GM12878 (cell line): ENCODE data around the gene C16orf96. TPM values are rescaled to one million over a fixed set of nuclear protein-coding genes. Genes with fewer than 3 reads are reported as not detected.

Experiments used
- ATAC-seq: fragments of 200-7000 bp; cut with Tn5 transposase; 3 replicates; pipeline ENCODE4 v1.9.1; 2020; ENCODE audit warnings: mild to moderate bottlenecking, moderate library complexity
- BruUV-seq: library from RNA; stranded (reverse); fragments of 400-500 nt; replicated peaks from 2 replicates; lab custom pipeline; 2021; lab: Mats Ljungman, UMichigan
- CTCF ChIA-PET: fragments of 300-600 bp; sonication (Branson Sonifier 250); formaldehyde crosslinking; extraction: SDS; loops from one replicate; lab custom pipeline; 2021; ENCODE audit warnings: inconsistent platforms; lab: Yijun Ruan, JAX
- POLR2A ChIA-PET: fragments of 350-600 bp; formaldehyde crosslinking; extraction: SDS; loops from one replicate; lab custom pipeline; 2021; ENCODE audit warnings: inconsistent platforms; lab: Charles Lee
- RAD21 ChIA-PET: fragments of 300-600 bp; sonication (Branson Sonifier 250); formaldehyde crosslinking; loops from one replicate; lab custom pipeline; 2023; ENCODE audit warnings: antibody characterized with exemption; ENCODE audit not compliant: unreplicated experiment; lab: Charles Lee
- SMC1A ChIA-PET: fragments of 300-600 bp; sonication (Branson Sonifier 250); formaldehyde crosslinking; loops from one replicate; lab custom pipeline; 2023; ENCODE audit not compliant: unreplicated experiment, uncharacterized antibody; lab: Charles Lee
- DNase-seq: peaks from one replicate; pipeline ENCODE4 v3.0.0-alpha.2; 2011; ENCODE audit warnings: low read depth, low spot score
- FAIRE-seq: peaks from 3 replicates; lab custom pipeline; 2011; peaks lifted over from hg19 to GRCh38; lab: Jason Lieb, UNC
- H2AFZ ChIP-seq: 2 replicates; pipeline ENCODE4 v1.6.0; 2011; ENCODE audit warnings: low read depth, low read length, control low read depth; ENCODE audit not compliant: control insufficient read depth
- H3K27ac ChIP-seq: 2 replicates; pipeline ENCODE4 v1.5.1; 2011; ENCODE audit warnings: control low read depth; ENCODE audit not compliant: control insufficient read depth, insufficient read depth
- H3K27me3 ChIP-seq, 2 experiments: replicated peaks in 1 of 2; 2 replicates each; pipeline versions ENCODE4 v1.6.0 to v1.6.1; 2011; ENCODE audit warnings: low read length in 1 of 2; ENCODE audit not compliant: control insufficient read depth in 2 of 2, insufficient read depth in 2 of 2
- H3K36me3 ChIP-seq, 2 experiments: 2 replicates each; pipeline ENCODE4 v1.5.1; 2011; ENCODE audit warnings: low read length in 1 of 2; ENCODE audit not compliant: control insufficient read depth in 2 of 2, insufficient read depth in 2 of 2
- H3K4me1 ChIP-seq: 2 replicates; pipeline ENCODE4 v1.6.1; 2011; ENCODE audit warnings: mild to moderate bottlenecking, low read length, moderate library complexity, mixed read lengths; ENCODE audit not compliant: control insufficient read depth, insufficient read depth
- H3K4me2 ChIP-seq: 2 replicates; pipeline ENCODE4 v1.6.0; 2011; ENCODE audit warnings: control low read depth; ENCODE audit not compliant: control insufficient read depth, insufficient read depth
- H3K4me3 ChIP-seq: fragments of 200-600 bp; sonication (generic); 2 replicates; pipeline ENCODE4 v1.5.1; 2016
- H3K79me2 ChIP-seq: 2 replicates; pipeline ENCODE4 v1.6.0; 2011; ENCODE audit warnings: low read length; ENCODE audit not compliant: control insufficient read depth, insufficient read depth
- H3K9ac ChIP-seq: 2 replicates; pipeline ENCODE4 v1.8.0; 2011; ENCODE audit warnings: low read length, control low read depth, mixed read lengths; ENCODE audit not compliant: control insufficient read depth, insufficient read depth
- H3K9me3 ChIP-seq: replicated peaks from 3 replicates; pipeline ENCODE4 v1.5.1; 2011; ENCODE audit warnings: mild to moderate bottlenecking, low read length; ENCODE audit not compliant: control insufficient read depth, insufficient read depth
- H4K20me1 ChIP-seq: 2 replicates; pipeline ENCODE4 v1.6.0; 2011; ENCODE audit not compliant: control insufficient read depth, insufficient read depth
- CHD1 ChIP-seq: IDR thresholded peaks from 2 replicates; pipeline ENCODE4 v1.6.1; 2012; ENCODE audit warnings: low read depth, low read length, improper control_type of control experiment
- DPF2 ChIP-seq: fragments of 450-650 bp; IDR thresholded peaks from 2 replicates; pipeline ENCODE4 v1.6.1; 2017; ENCODE audit warnings: mild to moderate bottlenecking
- ESRRA ChIP-seq: IDR thresholded peaks from 2 replicates; pipeline ENCODE4 v1.6.1; 2012; ENCODE audit warnings: mild to moderate bottlenecking, low read length, improper control_type of control experiment
- GATAD2B ChIP-seq: fragments of 450-650 bp; conservative IDR thresholded peaks from 2 replicates; pipeline ENCODE4 v1.6.1; 2017; ENCODE audit warnings: low read depth, mild to moderate bottlenecking, moderate library complexity
- IKZF1 ChIP-seq: fragments of 450-650 bp; conservative IDR thresholded peaks from 2 replicates; pipeline ENCODE4 v1.6.1; 2017; ENCODE audit warnings: antibody characterized with exemption, mild to moderate bottlenecking
- NR2F1 ChIP-seq: fragments of 450-650 bp; conservative IDR thresholded peaks from 2 replicates; pipeline ENCODE4 v1.6.1; 2017; ENCODE audit warnings: mild to moderate bottlenecking
- SMAD1 ChIP-seq: fragments of 450-650 bp; IDR thresholded peaks from 2 replicates; pipeline ENCODE4 v1.6.1; 2018; ENCODE audit warnings: mild to moderate bottlenecking, low read depth; ENCODE audit not compliant: partially characterized antibody
- WGBS: methylation state at CpG from one replicate; pipeline ENCODE4 v1.1.6; 2016; ENCODE audit warnings: low lambda C conversion rate; ENCODE audit not compliant: insufficient replicate concordance, insufficient coverage; ENCODE audit errors: missing lambda C conversion rate; 5-methylcytosine and 5-hydroxymethylcytosine counted together
- in situ Hi-C: fragments of 300-500 bp; cut with MboI; formaldehyde crosslinking; loops from 9 replicates; pipeline ENCODE4 v1.14.3; 2018; ENCODE audit warnings: mixed read lengths
- intact Hi-C: fragments of 100-400 bp; cut with micrococcal nuclease; formaldehyde crosslinking; loops from one replicate; pipeline ENCODE4 v1.14.2; 2022; ENCODE audit not compliant: unreplicated experiment
- polyA plus RNA-seq, 11 experiments: library from polyadenylated mRNA; depleted of rRNA in 4 of 11; unstranded in 6 of 11; stranded (reverse) in 5 of 11; fragments of >200 nt; fragmentation: Nextera tagmentation in 4 of 11; fragmentation: Illumina TruSeq in 1 of 11; extraction: Ambion mirVana in 4 of 11; extraction: Trizol in 1 of 11; gene quantifications; 1 replicate in 1 of 11; 2 replicates in 10 of 11; pipeline versions ENCODE4 v1.2.1 to v1.2.3, GENCODE V29; 2011 to 2016; ENCODE audit warnings: inconsistent platforms in 2 of 11, missing spikeins in 2 of 11, low read depth in 1 of 11
- total RNA-seq, 4 experiments: library from RNA; depleted of rRNA in 3 of 4; stranded (reverse); fragments of >200 nt in 3 of 4; fragmentation: Illumina TruSeq in 1 of 4; extraction: Trizol in 1 of 4; gene quantifications; 2 replicates each; pipeline versions ENCODE4 v1.2.1 to v1.2.3, GENCODE V29; 2013 to 2021
- TF ChIP-seq, protein P1 (sequence below): fragments of 450-650 bp; conservative IDR thresholded peaks from 2 replicates; pipeline ENCODE4 v1.6.1; 2017; ENCODE audit warnings: mild to moderate bottlenecking, moderate library complexity
- TF ChIP-seq, protein P2 (sequence below): fragments of 450-650 bp; IDR thresholded peaks from 2 replicates; pipeline ENCODE4 v1.6.1; 2017; ENCODE audit warnings: low read depth, mild to moderate bottlenecking, moderate library complexity

The C16orf96 gene
- total and polyA plus RNA-seq, 10 of the 15 experiments (the other 5 are each of a cell fraction or from before 2014, with no cell fraction given): 0.01 to 0.08 (median 0.01) TPM; not detected in 7

DNA sequence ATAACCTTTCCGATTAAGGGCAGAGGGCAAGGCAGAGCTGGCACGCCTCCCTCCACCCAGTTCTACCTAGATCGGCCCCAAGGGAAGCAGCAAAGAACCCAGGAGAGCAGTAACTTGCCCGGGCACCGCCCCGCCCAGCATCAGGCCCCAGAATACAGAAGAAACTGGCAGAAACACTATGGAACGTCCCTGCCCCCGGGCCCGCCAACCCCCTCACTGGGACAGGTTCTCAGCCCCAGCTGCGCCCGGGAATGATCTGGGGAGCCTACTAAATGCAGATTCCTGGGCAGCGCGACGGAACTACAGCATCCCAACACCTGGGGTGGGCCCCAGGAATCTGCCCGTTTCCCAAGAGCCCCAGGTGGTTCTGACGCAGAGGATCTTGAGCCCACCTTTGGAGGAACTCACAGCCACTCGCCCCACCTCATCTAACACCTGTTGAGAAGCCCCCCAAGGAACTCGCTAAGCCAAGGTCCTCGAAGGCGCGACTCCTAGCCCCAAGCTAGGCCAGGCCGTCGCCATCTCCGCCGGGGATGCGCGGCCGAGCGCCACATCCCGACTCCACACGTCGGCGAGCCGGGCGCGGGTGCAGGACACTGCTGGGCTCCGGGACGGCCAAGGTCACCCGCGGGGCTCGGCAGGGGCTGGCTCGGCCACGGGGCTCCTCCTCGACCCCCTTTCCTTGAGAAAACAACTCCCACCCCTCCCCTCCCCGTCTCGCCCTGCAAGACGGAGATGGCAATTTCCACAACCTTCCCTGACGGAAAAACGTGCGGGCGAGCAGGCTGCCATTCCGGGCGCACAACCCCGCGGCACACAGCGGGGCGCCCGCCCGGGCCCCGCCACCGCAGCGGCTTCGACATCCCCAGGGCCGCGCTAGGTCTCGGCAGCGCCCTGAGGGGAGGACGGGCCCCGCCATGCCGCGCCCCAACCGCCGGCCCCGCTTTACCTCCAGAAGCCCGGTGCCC is 18.5 kb upstream of the C16orf96 start:
- Histone ChIP-seq H3K4me2 (peak overlapping the region; percentile 36), H3K4me1 (peaks cover 11% of the 10 kb centered on the region), H3K9me3 (peaks cover 12% of the 10 kb centered on the region), H3K4me3 (peak overlapping the region; percentile 70), H3K36me3 (peaks cover 0 to 2% of the 10 kb centered on the region in 2 experiments; a peak in 1 of 4 replicates), H3K27me3 (no peaks in the 10 kb centered on the region; a peak in 1 of 4 replicates), H2AFZ (peak overlapping the region; percentile 6), H4K20me1 (no peaks in the 10 kb centered on the region), H3K9ac (peak overlapping the region; percentile 60; the same call in 1 of the 2 replicates), H3K27ac (no peak overlapping the region; the same call in 1 of the 2 replicates), H3K79me2 (peaks cover 18% of the 10 kb centered on the region)
- in situ Hi-C loops: loop anchor here (10.0 kb wide), 1 partner anchor 57 kb away; no protein-coding TSS in a partner anchor
- 34% methylated on average over 51 of the region's 75 CpGs for WGBS
- ChIA-PET POLR2A (interaction anchor here (1.7 to 2.3 kb wide), 2 partner anchors 32 to 78 kb away, joined by 6 to 9 read pairs; no protein-coding TSS in a partner anchor), CTCF (interaction anchor here (1.2 to 2.7 kb wide), 4 partner anchors 13 to 32 kb away, joined by 4 to 21 read pairs (median 7); no protein-coding TSS in a partner anchor), RAD21 (interaction anchor here (1.1 kb wide), 1 partner anchor 21 kb away, joined by 5 read pairs; no protein-coding TSS in a partner anchor), SMC1A (interaction anchor here (0.9 to 1.9 kb wide), 3 partner anchors 32 to 79 kb away, joined by 3 to 6 read pairs (median 3); no protein-coding TSS in a partner anchor)
- DNase-seq (no peak), ATAC-seq (peak; percentile 68), FAIRE-seq (no peak)
- TF ChIP-seq DPF2 (0 out of 2 replicates have a peak, but pooled peaks have one; percentile 10), IKZF1 (peak; percentile 24; the same call in 1 of the 2 replicates), NR2F1 (no peak; the same call in 1 of the 2 replicates), ESRRA (0 out of 2 replicates have a peak, but pooled peaks have one; percentile 7), GATAD2B (peak; percentile 27; the same call in 1 of the 2 replicates), CHD1 (no peak), SMAD1 (no peak)
- TF ChIP-seq, protein P1, sequence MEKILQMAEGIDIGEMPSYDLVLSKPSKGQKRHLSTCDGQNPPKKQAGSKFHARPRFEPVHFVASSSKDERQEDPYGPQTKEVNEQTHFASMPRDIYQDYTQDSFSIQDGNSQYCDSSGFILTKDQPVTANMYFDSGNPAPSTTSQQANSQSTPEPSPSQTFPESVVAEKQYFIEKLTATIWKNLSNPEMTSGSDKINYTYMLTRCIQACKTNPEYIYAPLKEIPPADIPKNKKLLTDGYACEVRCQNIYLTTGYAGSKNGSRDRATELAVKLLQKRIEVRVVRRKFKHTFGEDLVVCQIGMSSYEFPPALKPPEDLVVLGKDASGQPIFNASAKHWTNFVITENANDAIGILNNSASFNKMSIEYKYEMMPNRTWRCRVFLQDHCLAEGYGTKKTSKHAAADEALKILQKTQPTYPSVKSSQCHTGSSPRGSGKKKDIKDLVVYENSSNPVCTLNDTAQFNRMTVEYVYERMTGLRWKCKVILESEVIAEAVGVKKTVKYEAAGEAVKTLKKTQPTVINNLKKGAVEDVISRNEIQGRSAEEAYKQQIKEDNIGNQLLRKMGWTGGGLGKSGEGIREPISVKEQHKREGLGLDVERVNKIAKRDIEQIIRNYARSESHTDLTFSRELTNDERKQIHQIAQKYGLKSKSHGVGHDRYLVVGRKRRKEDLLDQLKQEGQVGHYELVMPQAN: peak; percentile 33; the same call in 1 of the 2 replicates
- TF ChIP-seq, protein P2, sequence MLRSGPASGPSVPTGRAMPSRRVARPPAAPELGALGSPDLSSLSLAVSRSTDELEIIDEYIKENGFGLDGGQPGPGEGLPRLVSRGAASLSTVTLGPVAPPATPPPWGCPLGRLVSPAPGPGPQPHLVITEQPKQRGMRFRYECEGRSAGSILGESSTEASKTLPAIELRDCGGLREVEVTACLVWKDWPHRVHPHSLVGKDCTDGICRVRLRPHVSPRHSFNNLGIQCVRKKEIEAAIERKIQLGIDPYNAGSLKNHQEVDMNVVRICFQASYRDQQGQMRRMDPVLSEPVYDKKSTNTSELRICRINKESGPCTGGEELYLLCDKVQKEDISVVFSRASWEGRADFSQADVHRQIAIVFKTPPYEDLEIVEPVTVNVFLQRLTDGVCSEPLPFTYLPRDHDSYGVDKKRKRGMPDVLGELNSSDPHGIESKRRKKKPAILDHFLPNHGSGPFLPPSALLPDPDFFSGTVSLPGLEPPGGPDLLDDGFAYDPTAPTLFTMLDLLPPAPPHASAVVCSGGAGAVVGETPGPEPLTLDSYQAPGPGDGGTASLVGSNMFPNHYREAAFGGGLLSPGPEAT: no peak
- BruUV-seq: no TSS peak
- intact Hi-C loops: no loop called here
